ENCODE measurements around the gene TNC.

DNA sequence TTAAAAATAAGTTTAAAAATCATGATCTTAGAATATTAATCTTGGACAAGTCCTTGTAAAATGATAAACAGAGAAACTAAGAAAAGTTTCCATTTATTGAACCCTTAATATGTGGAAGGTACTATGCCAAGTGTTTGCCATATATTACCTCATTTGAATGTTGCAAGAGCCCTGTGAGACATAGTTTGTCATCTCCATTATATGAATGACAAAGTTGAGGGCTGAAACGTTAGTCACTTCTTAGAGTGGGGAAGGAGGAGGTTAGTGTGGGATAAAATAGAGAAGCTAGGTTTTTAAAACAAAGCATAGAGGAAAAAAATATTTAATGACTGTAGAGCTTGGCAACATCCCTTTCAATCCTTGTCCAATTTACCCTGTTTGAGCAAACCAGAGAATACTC is 2.0 kb downstream of the TNC start:
- TF ChIP-seq, protein P1, sequence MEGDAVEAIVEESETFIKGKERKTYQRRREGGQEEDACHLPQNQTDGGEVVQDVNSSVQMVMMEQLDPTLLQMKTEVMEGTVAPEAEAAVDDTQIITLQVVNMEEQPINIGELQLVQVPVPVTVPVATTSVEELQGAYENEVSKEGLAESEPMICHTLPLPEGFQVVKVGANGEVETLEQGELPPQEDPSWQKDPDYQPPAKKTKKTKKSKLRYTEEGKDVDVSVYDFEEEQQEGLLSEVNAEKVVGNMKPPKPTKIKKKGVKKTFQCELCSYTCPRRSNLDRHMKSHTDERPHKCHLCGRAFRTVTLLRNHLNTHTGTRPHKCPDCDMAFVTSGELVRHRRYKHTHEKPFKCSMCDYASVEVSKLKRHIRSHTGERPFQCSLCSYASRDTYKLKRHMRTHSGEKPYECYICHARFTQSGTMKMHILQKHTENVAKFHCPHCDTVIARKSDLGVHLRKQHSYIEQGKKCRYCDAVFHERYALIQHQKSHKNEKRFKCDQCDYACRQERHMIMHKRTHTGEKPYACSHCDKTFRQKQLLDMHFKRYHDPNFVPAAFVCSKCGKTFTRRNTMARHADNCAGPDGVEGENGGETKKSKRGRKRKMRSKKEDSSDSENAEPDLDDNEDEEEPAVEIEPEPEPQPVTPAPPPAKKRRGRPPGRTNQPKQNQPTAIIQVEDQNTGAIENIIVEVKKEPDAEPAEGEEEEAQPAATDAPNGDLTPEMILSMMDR (IDR thresholded peaks at IDR 0.05) = no peak
- no peak for TF ChIP-seq POLR2AphosphoS5 (IDR thresholded peaks at IDR 0.05; ENCODE audit: insufficient read depth in 1 of 2, low read depth in 1 of 2)

All from vagina (tissue), 2 donors.